ENCODE measurements around the gene PRM3. TPM values are rescaled to one million over a fixed set of nuclear protein-coding genes. Genes with fewer than 3 reads are reported as not detected.

Gene PRM3
- not detected in 2 replicates for total RNA-seq

GRCh38 chr16:11272921-11273720, at the start of gene PRM3:
TSS of gene PRM3 (minus strand) at chr16:11273629. CDS start at chr16:11273595, 34 bp downstream.

GRCh38 chr16:11280616-11281522, 7.4 kb upstream of the PRM3 start, which contains the start of gene PRM1:
TSS of gene PRM1 (minus strand) at chr16:11281330. CDS start at chr16:11281238, 92 bp downstream.

GRCh38 chr16:11276143-11276895, 2.9 kb upstream of the PRM3 start, which contains the start of gene PRM2:
TSS of gene PRM2 (minus strand) at chr16:11276480. CDS start at chr16:11276370, 110 bp downstream.

GRCh38 chr16:11268921-11269375, 4.5 kb downstream of the PRM3 start, which contains the start of gene TNP2:
TSS of gene TNP2 (minus strand) at chr16:11269325. CDS start at chr16:11269262, 63 bp downstream.

GRCh38 chr16:11255737-11256660, 17.4 kb downstream of the PRM3 start, which contains the start of gene SOCS1:
TSS of gene SOCS1 (minus strand) at chr16:11256204. CDS start at chr16:11255478, 726 bp downstream.

Other genes with a start within 250 kb of the PRM3 start
- gene SOCS1, start 17.4 kb downstream of the PRM3 start, total RNA-seq = 1.4 and 1.7 TPM in 2 replicates
- gene TNP2, start 4.3 kb downstream of the PRM3 start, total RNA-seq = not detected in 2 replicates
- not detected in 2 replicates for gene PRM2, start 2.9 kb upstream of the PRM3 start, total RNA-seq
- gene PRM1, start 7.7 kb upstream of the PRM3 start, total RNA-seq = not detected in 2 replicates
- gene RMI2, start 71.8 kb upstream of the PRM3 start, total RNA-seq = 4.5 and 13.4 TPM in 2 replicates

All from regular cardiac myocyte (primary cell).